HG02642 (cell line): ENCODE results near the gene TRIM7.

ENCODE experiments used
- ATAC-seq: cut with Tn5 transposase; IDR thresholded peaks from one replicate; pipeline ENCODE4 v1.9.1; 2021; ENCODE audit warnings: mild to moderate bottlenecking; ENCODE audit not compliant: unreplicated experiment, poor library complexity

Gene TRIM7

GRCh38 chr5:181204826-181205760 lies at the start of gene TRIM7:
Gene TRIM7, minus strand, starts transcription at chr5:181205196. Its CDS starts 86 bp downstream, at chr5:181205110.
- no peak for ATAC-seq

- ATAC-seq = no peak
Measured at GRCh38 chr5:181248277-181248676, 43.3 kb upstream of the TRIM7 start.

GRCh38 chr5:181246276-181247049 lies 41.5 kb upstream of the TRIM7 start:
- peak; percentile 61 for ATAC-seq

GRCh38 chr5:181245427-181246275 lies 40.7 kb upstream of the TRIM7 start:
- peak; percentile 5 for ATAC-seq

GRCh38 chr5:181243564-181244343 lies 38.8 kb upstream of the TRIM7 start, which contains the start of gene RACK1:
Gene RACK1, minus strand, starts transcription at chr5:181243906. Its CDS starts 106 bp downstream, at chr5:181243800.
- peak; percentile 63 for ATAC-seq

- ATAC-seq = peak; percentile 0
Measured at GRCh38 chr5:181243018-181243563, 38.1 kb upstream of the TRIM7 start.

- no peak for ATAC-seq
Measured at GRCh38 chr5:181242031-181242451, 37.0 kb upstream of the TRIM7 start.

GRCh38 chr5:181241393-181241975 lies 36.5 kb upstream of the TRIM7 start:
- ATAC-seq = no peak

GRCh38 chr5:181239062-181239663 lies 34.2 kb upstream of the TRIM7 start:
- ATAC-seq = no peak

- ATAC-seq = no peak
Measured at GRCh38 chr5:181237729-181238385, 32.9 kb upstream of the TRIM7 start.

- ATAC-seq = no peak
Measured at GRCh38 chr5:181236954-181237641, 32.1 kb upstream of the TRIM7 start.

GRCh38 chr5:181236471-181236870 lies 31.5 kb upstream of the TRIM7 start:
- no peak for ATAC-seq

GRCh38 chr5:181235689-181236366 lies 30.8 kb upstream of the TRIM7 start:
- ATAC-seq = no peak

- no peak for ATAC-seq
Measured at GRCh38 chr5:181235323-181235688, 30.3 kb upstream of the TRIM7 start.

- ATAC-seq = no peak
Measured at GRCh38 chr5:181234455-181235306, 29.7 kb upstream of the TRIM7 start.
